H1 (cell line): ENCODE results near the gene ZNF532. TPM values are rescaled to one million over a fixed set of nuclear protein-coding genes. Genes with fewer than 3 reads are reported as not detected.

Experiments used
- CTCF ChIA-PET: fragments of 300-600 bp; sonication (Branson Sonifier 250); formaldehyde crosslinking; loops from one replicate; lab custom pipeline; 2021; ENCODE audit not compliant: partially characterized antibody; lab: Charles Lee
- POLR2A ChIA-PET: fragments of 300-600 bp; sonication (Branson Sonifier 250); formaldehyde crosslinking; loops from one replicate; lab custom pipeline; 2021; ENCODE audit warnings: inconsistent platforms; ENCODE audit not compliant: partially characterized antibody; lab: Charles Lee
- DNase-seq, 2 experiments: peaks; one replicate each; pipeline versions ENCODE4 v3.0.0 to v3.0.0-alpha.2; 2010 to 2022; ENCODE audit warnings: low spot score in 2 of 2, low read depth in 1 of 2, mixed read lengths in 1 of 2
- FAIRE-seq: peaks from 2 replicates; lab custom pipeline; 2011; peaks lifted over from hg19 to GRCh38; lab: Jason Lieb, UNC
- H2AFZ ChIP-seq: 2 replicates; pipeline ENCODE4 v1.8.1; 2012; ENCODE audit warnings: low read length, inconsistent platforms
- H2AK5ac ChIP-seq: 2 replicates; pipeline ENCODE4 v1.6.1; 2013; ENCODE audit warnings: low read depth, low read length
- H2BK120ac ChIP-seq: replicated peaks from 2 replicates; pipeline ENCODE3; 2013; ENCODE audit warnings: low read depth, low read length, inconsistent platforms
- H2BK12ac ChIP-seq: 2 replicates; pipeline ENCODE4 v1.6.1; 2013; ENCODE audit warnings: low read depth, low read length
- H2BK15ac ChIP-seq: 2 replicates; pipeline ENCODE4 v1.6.1; 2013; ENCODE audit warnings: low read length
- H2BK20ac ChIP-seq: 2 replicates; pipeline ENCODE4 v1.6.1; 2013; ENCODE audit warnings: low read length
- H2BK5ac ChIP-seq: 2 replicates; pipeline ENCODE4 v1.6.1; 2013; ENCODE audit warnings: low read depth, low read length
- H3K14ac ChIP-seq: 2 replicates; pipeline ENCODE4 v1.6.1; 2013; ENCODE audit warnings: inconsistent platforms; ENCODE audit not compliant: insufficient read length
- H3K18ac ChIP-seq: 2 replicates; pipeline ENCODE4 v1.6.1; 2013; ENCODE audit warnings: low read length; ENCODE audit errors: extremely low read depth
- H3K23ac ChIP-seq: 2 replicates; pipeline ENCODE4 v1.6.1; 2013; ENCODE audit warnings: inconsistent platforms; ENCODE audit not compliant: insufficient read length
- H3K23me2 ChIP-seq: 2 replicates; pipeline ENCODE4 v1.6.1; 2013; ENCODE audit warnings: low read depth, low read length
- H3K27ac ChIP-seq: 2 replicates; pipeline ENCODE4 v1.6.1; 2011; ENCODE audit warnings: low read depth, low read length, inconsistent platforms
- H3K27me3 ChIP-seq, 4 experiments: replicated peaks in 1 of 4; 1 replicate in 1 of 4; 2 replicates in 3 of 4; pipeline versions ENCODE4 v1.6.1 to v1.8.1; 2011 to 2013; ENCODE audit warnings: low read length in 3 of 4, mild to moderate bottlenecking in 3 of 4, inconsistent platforms in 2 of 4, mixed read lengths in 2 of 4, moderate library complexity in 1 of 4; ENCODE audit not compliant: control insufficient read depth in 3 of 4, insufficient read depth in 3 of 4; ENCODE audit errors: extremely low read depth in 1 of 4
- H3K36me3 ChIP-seq, 4 experiments: 2 replicates each; pipeline versions ENCODE4 v1.6.1 to v1.8.1; 2011 to 2013; ENCODE audit warnings: mild to moderate bottlenecking in 4 of 4, low read length in 3 of 4, moderate library complexity in 2 of 4, control low read depth in 1 of 4, inconsistent platforms in 1 of 4; ENCODE audit not compliant: insufficient read depth in 4 of 4, control insufficient read depth in 2 of 4
- H3K4ac ChIP-seq: replicated peaks from 2 replicates; pipeline ENCODE3; 2013; ENCODE audit warnings: low read length, low read depth, mixed read lengths, inconsistent platforms; ENCODE audit not compliant: insufficient read length
- H3K4me1 ChIP-seq, 4 experiments: replicated peaks in 1 of 4; 1 replicate in 1 of 4; 2 replicates in 3 of 4; pipeline versions ENCODE4 v1.6.1 to v1.8.1; 2011 to 2013; ENCODE audit warnings: low read length in 3 of 4, inconsistent platforms in 2 of 4, mixed read lengths in 1 of 4; ENCODE audit not compliant: insufficient read depth in 4 of 4, control insufficient read depth in 3 of 4
- H3K4me2 ChIP-seq, 2 experiments: 2 replicates each; pipeline versions ENCODE4 v1.6.1 to v1.8.1; 2011 to 2013; ENCODE audit warnings: low read depth in 2 of 2, low read length in 2 of 2, control low read depth in 1 of 2, inconsistent platforms in 1 of 2, mild to moderate bottlenecking in 1 of 2; ENCODE audit not compliant: insufficient read depth in 1 of 2
- H3K4me3 ChIP-seq, 4 experiments: fragments of 200-600, 300-600 bp in 1 of 4; sonication (generic), shearing (Covaris generic), sonication (Bioruptor Twin) in 1 of 4; 2 replicates each; pipeline versions ENCODE4 v1.5.1 to v1.8.1; 2011 to 2016; ENCODE audit warnings: low read length in 4 of 4, low read depth in 3 of 4, control low read depth in 2 of 4, inconsistent platforms in 2 of 4, mild to moderate bottlenecking in 2 of 4, mixed read lengths in 1 of 4, moderate library complexity in 1 of 4; ENCODE audit not compliant: insufficient read depth in 2 of 4; ENCODE audit errors: extremely low read depth in 1 of 4
- H3K56ac ChIP-seq: replicated peaks from 2 replicates; pipeline ENCODE3; 2013; ENCODE audit warnings: low read depth, mild to moderate bottlenecking, mixed read lengths, low read length, inconsistent platforms; ENCODE audit not compliant: insufficient read length
- H3K79me1 ChIP-seq: 2 replicates; pipeline ENCODE4 v1.6.1; 2013; ENCODE audit warnings: low read depth, low read length, control low read depth
- H3K79me2 ChIP-seq, 2 experiments: 2 replicates each; pipeline versions ENCODE4 v1.6.1 to v1.8.1; 2012 to 2013; ENCODE audit warnings: low read length in 2 of 2, mild to moderate bottlenecking in 2 of 2, inconsistent platforms in 1 of 2; ENCODE audit not compliant: insufficient read depth in 2 of 2, control insufficient read depth in 1 of 2
- H3K9ac ChIP-seq, 4 experiments: replicated peaks in 1 of 4; 1 replicate in 1 of 4; 2 replicates in 3 of 4; pipeline versions ENCODE4 v1.6.1 to v1.8.1; 2011 to 2013; ENCODE audit warnings: low read depth in 3 of 4, low read length in 3 of 4, control low read depth in 2 of 4, mild to moderate bottlenecking in 2 of 4, moderate library complexity in 2 of 4, inconsistent platforms in 1 of 4; ENCODE audit errors: extremely low read depth in 1 of 4
- H3K9me3 ChIP-seq, 2 experiments: 2 replicates each; pipeline versions ENCODE4 v1.6.1 to v1.8.1; 2012 to 2013; ENCODE audit warnings: mild to moderate bottlenecking in 2 of 2, moderate library complexity in 2 of 2, control low read depth in 1 of 2, inconsistent platforms in 1 of 2, low read depth in 1 of 2, low read length in 1 of 2, mixed read lengths in 1 of 2; ENCODE audit not compliant: insufficient read depth in 2 of 2
- H4K20me1 ChIP-seq, 2 experiments: replicated peaks in 1 of 2; 2 replicates each; pipeline versions ENCODE3 to v1.8.1; 2011 to 2013; ENCODE audit warnings: inconsistent platforms in 2 of 2, low read length in 2 of 2, mild to moderate bottlenecking in 1 of 2; ENCODE audit not compliant: insufficient read depth in 2 of 2, control insufficient read depth in 1 of 2
- H4K5ac ChIP-seq: 2 replicates; pipeline ENCODE4 v1.6.1; 2013; ENCODE audit warnings: low read length, low read depth, mixed read lengths, inconsistent platforms; ENCODE audit not compliant: insufficient read length
- H4K8ac ChIP-seq: 2 replicates; pipeline ENCODE4 v1.8.0; 2013; ENCODE audit warnings: mild to moderate bottlenecking, moderate library complexity, low read length, inconsistent platforms; ENCODE audit not compliant: insufficient read depth; ENCODE audit errors: extremely low read depth
- H4K91ac ChIP-seq: replicated peaks from 2 replicates; pipeline ENCODE3; 2013; ENCODE audit warnings: low read length, mixed read lengths, inconsistent platforms; ENCODE audit not compliant: insufficient read length
- KDM1A ChIP-seq: fragments of 200-600, 300-600 bp; sonication (generic); IDR thresholded peaks from 2 replicates; pipeline ENCODE4 v1.7.1; 2016; ENCODE audit warnings: mild to moderate bottlenecking, low read length, borderline replicate concordance
- POLR2AphosphoS5 ChIP-seq: IDR thresholded peaks from 2 replicates; pipeline ENCODE4 v1.6.1; 2011; ENCODE audit warnings: low read depth, low read length
- WGBS, 2 experiments: shearing (Covaris generic) in 1 of 2; methylation state at CpG; one replicate each; pipeline versions ENCODE4 v1.1.6 to v1.1.7; 2013 to 2015; ENCODE audit warnings: low lambda C conversion rate in 2 of 2, mixed read lengths in 2 of 2, inconsistent platforms in 1 of 2, low coverage in 1 of 2, missing lambda C conversion rate in 1 of 2; ENCODE audit not compliant: insufficient replicate concordance in 2 of 2, insufficient coverage in 1 of 2, insufficient read length in 1 of 2; ENCODE audit errors: extremely low coverage in 1 of 2, missing lambda C conversion rate in 1 of 2; 5-methylcytosine and 5-hydroxymethylcytosine counted together
- polyA plus RNA-seq, 7 experiments: library from polyadenylated mRNA; depleted of rRNA in 3 of 7; stranded (reverse) in 5 of 7; unstranded in 2 of 7; fragments of >200 nt in 5 of 7; fragments of 200-250 nt in 2 of 7; gene quantifications; 1 replicate in 5 of 7; 2 replicates in 1 of 7; 4 replicates in 1 of 7; pipeline versions ENCODE4 v1.2.1 to v1.2.3, GENCODE V29; 2011 to 2013; ENCODE audit warnings: missing spikeins in 2 of 7, mixed read lengths in 2 of 7
- total RNA-seq: library from RNA; stranded (reverse); fragmentation: NEBNext Ultra II Directional; extraction: Animal tissue kit (Norgen Biotek cat#: 25700); gene quantifications from 2 replicates; pipeline ENCODE4 v1.2.1, GENCODE V29; 2021

Gene ZNF532
- total and polyA plus RNA-seq, 2 of the 8 experiments (the other 6 are each of a cell fraction or from before 2014, with no cell fraction given), result 143 to 240 TPM

DNA sequence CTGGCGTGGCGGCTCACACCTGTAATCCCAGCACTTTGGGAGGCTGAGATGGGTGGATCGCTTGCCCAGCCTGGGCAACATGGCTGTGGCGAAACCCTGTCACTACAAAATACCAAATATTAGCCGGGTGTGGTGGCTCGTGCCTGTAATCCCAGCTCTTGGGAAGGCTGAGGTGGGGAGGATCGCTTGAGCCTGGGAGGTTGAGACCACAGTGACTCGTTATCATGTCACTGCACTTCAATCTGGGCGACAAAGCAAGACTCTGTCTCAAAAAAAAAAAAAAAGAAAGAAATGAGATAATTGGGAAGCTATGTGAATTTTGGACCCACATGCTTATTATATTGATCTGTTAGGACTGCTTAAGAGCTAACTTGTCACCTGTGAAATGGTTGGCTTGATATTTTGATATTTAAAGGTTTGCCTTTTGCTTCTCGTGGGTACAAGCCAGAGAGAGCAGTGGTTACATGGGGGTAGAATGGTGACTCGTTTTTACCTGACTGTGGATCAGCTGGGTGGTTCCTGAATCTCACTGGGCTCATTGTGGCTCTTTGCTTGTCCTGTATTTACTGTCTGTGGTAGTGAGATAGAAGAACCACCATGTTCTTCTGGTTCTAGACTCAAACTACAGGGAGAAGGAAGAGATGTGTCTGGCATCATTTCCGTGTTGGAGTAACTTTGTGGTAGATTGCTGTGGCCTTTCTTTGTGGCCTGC is 28.9 kb downstream of the ZNF532 start:
- no peak overlapping the region for H2BK15ac ChIP-seq
- no peak overlapping the region for H3K4me3 ChIP-seq
- H4K91ac ChIP-seq, result no peak overlapping the region
- ChIA-PET CTCF (no interaction called here), POLR2A (interaction anchor here (1.4 to 9.9 kb wide), 5 partner anchors 9 to 29 kb away, joined by 4 to 75 read pairs (median 16); partner anchors contain the start of gene ZNF532)
- peaks cover 0 to 21% (median 7%) of the 10 kb centered on the region in 4 experiments; a peak in 6 of 7 replicates for H3K4me1 ChIP-seq
- peaks cover 5% of the 10 kb centered on the region for H3K79me1 ChIP-seq
- H2BK20ac ChIP-seq, result no peak overlapping the region
- H2BK5ac ChIP-seq, result no peak overlapping the region
- H3K23me2 ChIP-seq, result no peaks in the 10 kb centered on the region; the same call in 1 of the 2 replicates
- FAIRE-seq (no peak), DNase-seq (no peak)
- no peak overlapping the region for H3K56ac ChIP-seq
- H3K9me3 ChIP-seq, result no peaks in the 10 kb centered on the region
- H2BK120ac ChIP-seq, result no peak overlapping the region
- H3K18ac ChIP-seq, result no peak overlapping the region
- H4K5ac ChIP-seq, result no peak overlapping the region
- H3K79me2 ChIP-seq, result peaks cover 30 to 97% of the 10 kb centered on the region in 2 experiments
- H3K27me3 ChIP-seq, result no peaks in the 10 kb centered on the region
- H3K4me2 ChIP-seq, result no peak overlapping the region; a peak in 1 of 4 replicates
- H3K36me3 ChIP-seq, result peaks cover 0 to 60% (median 12%) of the 10 kb centered on the region in 4 experiments; a peak in 7 of 8 replicates
- H4K8ac ChIP-seq, result no peak overlapping the region
- H2BK12ac ChIP-seq, result no peak overlapping the region
- no peak overlapping the region for H2AFZ ChIP-seq
- peaks cover 16 to 17% of the 10 kb centered on the region in 2 experiments for H4K20me1 ChIP-seq
- no peak overlapping the region for H3K27ac ChIP-seq
- no peak overlapping the region for H2AK5ac ChIP-seq
- peak; percentile 14; the same call in 1 of the 2 replicates for TF ChIP-seq POLR2AphosphoS5
- TF ChIP-seq KDM1A, result no peak
- no peak overlapping the region for H3K9ac ChIP-seq
- WGBS, 2 experiments, result 87% methylated on average over 10 of the region's 12 CpGs; no CpG with 5 or more reads in 1 of the 2 experiments
- no peak overlapping the region for H3K14ac ChIP-seq
- no peak overlapping the region for H3K4ac ChIP-seq
- no peak overlapping the region for H3K23ac ChIP-seq
